A172 (cell line): ENCODE measurements around the gene PAGE3. TPM values are rescaled to one million over a fixed set of nuclear protein-coding genes. Genes with fewer than 3 reads are reported as not detected.

Experiments used
- DNase-seq: peaks from one replicate; pipeline ENCODE4 v3.0.0-alpha.2; 2015; ENCODE audit warnings: low spot score
- total RNA-seq: library from RNA; depleted of rRNA; stranded (reverse); fragments of >200 nt; shearing (Covaris generic); gene quantifications from 2 replicates; pipeline ENCODE4 v1.2.3, GENCODE V29; 2014; rRNA removed

The PAGE3 gene, protein sequence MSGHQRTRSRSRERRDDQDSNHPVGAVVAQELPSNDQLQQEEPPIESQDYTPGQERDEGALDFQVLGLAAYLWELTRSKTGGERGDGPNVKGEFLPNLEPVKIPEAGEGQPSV
- not detected in 2 replicates for total RNA-seq

GRCh38 chrX:55264816-55265215 is at the start of gene PAGE3:
Gene PAGE3 (minus strand): TSS chrX:55264916. CDS start chrX:55263903, 1,013 bp downstream.
- DNase-seq: no peak

DNA sequence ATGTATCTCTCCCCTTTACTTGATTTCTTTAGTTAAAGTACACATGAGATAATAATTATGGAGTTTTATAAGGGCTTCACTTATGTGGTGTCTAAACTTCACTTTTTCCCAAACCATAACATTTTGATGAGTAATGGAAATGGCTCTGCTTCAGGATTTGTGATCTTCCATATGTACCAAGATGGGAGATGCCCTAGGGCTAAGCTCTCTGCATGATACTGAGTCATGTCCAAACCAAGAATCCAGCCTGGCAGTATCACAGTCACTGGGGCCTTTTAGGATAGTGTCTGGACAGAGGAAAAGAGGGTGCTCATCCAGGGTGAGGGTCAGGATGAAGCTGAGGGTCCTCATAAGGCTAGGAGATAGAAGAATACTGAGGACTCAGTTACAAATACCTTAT is 47.9 kb upstream of the PAGE3 start:
- DNase-seq: no peak

- DNase-seq: no peak
Measured at GRCh38 chrX:55290963-55291362, 26.2 kb upstream of the PAGE3 start.

DNA sequence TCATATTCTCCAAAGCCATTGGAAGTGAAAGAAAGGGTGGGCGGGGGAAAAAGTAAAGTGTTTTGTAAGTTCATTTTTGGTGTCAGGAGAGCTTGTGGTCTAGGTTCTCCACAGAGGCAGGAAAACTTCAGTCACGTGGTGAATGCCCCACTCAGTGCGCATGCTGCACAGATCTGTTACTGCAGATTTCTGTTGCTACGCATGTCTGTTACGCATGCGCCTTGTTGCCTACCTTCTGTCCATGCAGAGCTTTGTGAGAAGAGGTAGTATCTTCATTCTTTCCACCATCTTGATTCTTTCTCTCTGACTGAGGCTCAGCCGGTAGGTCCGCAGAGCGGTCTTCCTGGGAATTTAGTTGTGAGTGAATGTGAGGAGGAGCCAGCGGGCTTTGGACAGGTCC is 15.1 kb upstream of the PAGE3 start:
- no peak for DNase-seq

GRCh38 chrX:55260806-55261205 is 3.9 kb downstream of the PAGE3 start:
- no peak for DNase-seq

DNA sequence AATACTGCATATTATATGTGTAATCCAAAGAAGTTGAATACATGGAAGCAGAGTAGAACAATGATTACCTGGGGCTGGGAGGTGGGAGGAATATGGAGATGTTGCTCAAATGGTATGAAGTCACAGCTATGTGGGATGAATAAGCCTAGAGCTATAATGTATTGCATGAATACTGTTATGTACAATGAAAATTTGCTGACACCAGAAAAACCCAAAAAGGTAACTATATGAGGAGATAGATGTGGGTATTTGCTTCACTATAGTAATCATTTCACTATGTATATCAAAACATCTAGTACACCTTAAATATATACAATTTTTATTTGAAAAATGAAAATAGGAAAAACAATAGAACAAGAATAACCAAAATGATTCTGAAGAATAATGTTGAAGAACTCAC is 11.2 kb downstream of the PAGE3 start:
- DNase-seq: no peak

- DNase-seq: no peak
Measured at GRCh38 chrX:55240788-55241340, 23.9 kb downstream of the PAGE3 start.

- DNase-seq: no peak
Measured at GRCh38 chrX:55220119-55220794, 44.5 kb downstream of the PAGE3 start, which contains the start of gene PAGE5. Gene PAGE5 (plus strand): TSS chrX:55220346. CDS start chrX:55221383, 1,037 bp downstream.

- DNase-seq: peak; percentile 1
Measured at GRCh38 chrX:55213381-55213780, 51.3 kb downstream of the PAGE3 start.

DNA sequence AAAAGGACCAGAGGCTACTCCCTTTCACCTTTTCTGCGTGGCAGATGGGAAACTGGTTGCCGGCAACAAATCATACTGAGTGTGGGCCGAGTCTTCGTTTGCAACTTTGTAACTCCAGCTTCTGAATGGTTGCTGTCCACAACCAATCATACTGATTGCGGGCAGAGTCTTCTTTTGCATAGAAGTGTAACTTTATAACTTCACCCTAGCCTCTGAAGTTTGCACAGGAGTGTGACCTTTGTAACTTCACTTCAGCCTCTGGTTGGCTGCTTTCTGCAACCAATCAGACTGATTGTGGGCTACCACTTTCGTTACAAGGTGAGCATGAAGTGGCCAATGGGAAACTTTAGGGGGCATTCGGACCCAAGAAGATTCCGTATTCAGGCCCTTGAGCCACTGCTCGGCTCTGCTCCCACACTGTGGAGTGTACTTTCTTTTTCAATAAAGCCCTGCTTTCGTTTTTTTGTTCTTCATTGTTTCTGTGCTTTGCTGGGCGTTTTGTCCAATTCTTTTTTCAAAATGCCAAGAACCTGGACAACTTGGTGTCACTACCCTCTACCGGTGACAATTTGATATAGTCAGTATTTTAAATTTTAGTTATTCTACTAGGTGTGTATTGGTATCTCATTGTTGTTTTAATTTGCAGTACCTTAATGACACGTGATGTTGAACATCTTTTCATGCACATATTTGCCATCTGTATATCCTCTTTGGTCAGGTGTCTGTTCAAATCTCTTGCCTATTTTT is 53.6 kb downstream of the PAGE3 start:
- no peak for DNase-seq

Other genes starting within 250 kb of the PAGE3 start
- gene ALAS2, start 233.9 kb downstream of the PAGE3 start, total RNA-seq: not detected in 2 replicates
- not detected in 2 replicates for gene PAGE2B, start 189.9 kb downstream of the PAGE3 start, total RNA-seq
- not detected in 2 replicates for gene PAGE2, start 175.9 kb downstream of the PAGE3 start, total RNA-seq
- 3.0 and 8.1 TPM in 2 replicates for gene PAGE5, start 44.6 kb downstream of the PAGE3 start, total RNA-seq
- gene MAGEH1, start 187.2 kb upstream of the PAGE3 start, total RNA-seq: 8.3 and 10.9 TPM in 2 replicates
- 0.21 and 0.50 TPM in 2 replicates for gene USP51, start 224.9 kb upstream of the PAGE3 start, total RNA-seq